ENCODE results near the gene KCNK5.

KCNK5 gene

GRCh38 chr6:39215640-39216158, 13.6 kb downstream of the KCNK5 start:
- DNase-seq (ENCODE audit: low read depth in 2 of 2), result no peak

DNA sequence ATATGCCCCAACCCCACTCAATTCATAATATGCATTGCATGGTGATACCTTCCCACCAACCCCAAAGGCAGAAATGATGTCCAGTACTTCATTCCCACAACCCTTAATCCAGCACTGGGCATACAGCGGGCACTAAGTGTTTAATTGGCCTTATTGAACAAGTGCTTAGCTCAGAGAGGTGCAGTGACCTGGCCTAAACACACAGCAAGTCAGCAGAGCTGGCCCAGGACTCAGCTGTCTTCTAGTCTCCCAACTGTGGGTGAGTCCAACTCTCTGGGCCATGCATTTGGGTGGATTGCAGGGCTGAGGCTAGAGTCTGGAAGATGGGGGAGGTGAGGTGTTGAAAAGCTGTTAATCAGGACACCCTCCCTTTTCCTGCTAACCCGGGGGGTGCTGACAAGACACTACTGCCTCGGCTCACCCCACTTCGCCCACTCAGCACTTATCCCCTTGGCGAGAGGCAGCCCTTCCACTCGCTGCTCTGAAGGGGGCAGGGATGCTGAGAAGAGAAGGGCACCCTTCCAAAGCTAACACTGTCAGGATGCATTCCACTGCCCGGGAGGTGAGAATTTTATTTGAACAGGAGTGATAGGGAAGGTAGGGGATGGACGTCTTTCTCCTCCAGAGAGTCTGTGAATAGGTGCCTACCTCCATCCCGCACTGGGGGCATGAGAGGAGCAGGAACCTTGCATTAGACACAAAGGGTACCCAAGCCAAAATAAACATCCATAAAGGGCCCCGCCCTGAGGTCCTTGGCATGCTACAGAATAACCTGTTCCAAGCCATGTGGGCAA, 14.2 kb downstream of the KCNK5 start:
- no peak for DNase-seq (ENCODE audit: low read depth in 2 of 2)

- DNase-seq (ENCODE audit: low read depth in 2 of 2), result no peak
These were observed 15.0 kb downstream of the KCNK5 start for GRCh38 chr6:39214120-39214813.

- DNase-seq (ENCODE audit: low read depth in 2 of 2), result no peak
These were observed 15.9 kb downstream of the KCNK5 start for GRCh38 chr6:39213195-39213920.

DNA sequence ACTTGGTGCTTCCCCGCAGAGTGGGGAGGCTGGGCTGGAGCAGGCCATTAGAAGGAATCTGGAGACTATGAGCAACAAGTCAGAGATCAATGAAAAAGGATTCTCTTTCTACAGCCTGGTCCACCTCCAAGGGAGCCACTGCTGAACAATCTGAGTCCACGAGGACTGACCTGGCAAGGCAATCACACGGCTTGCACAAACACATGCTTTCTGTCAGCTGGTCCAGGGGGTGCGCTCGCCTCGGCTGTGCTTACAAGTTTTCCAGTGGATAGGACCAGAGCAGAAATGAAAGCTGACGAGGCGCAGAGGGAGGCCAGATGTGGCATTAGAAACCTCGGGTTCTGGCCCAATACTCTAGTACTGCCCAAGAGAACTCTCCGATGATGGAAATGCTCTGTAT, 18.1 kb downstream of the KCNK5 start:
- DNase-seq (ENCODE audit: low read depth in 2 of 2), result no peak

DNA sequence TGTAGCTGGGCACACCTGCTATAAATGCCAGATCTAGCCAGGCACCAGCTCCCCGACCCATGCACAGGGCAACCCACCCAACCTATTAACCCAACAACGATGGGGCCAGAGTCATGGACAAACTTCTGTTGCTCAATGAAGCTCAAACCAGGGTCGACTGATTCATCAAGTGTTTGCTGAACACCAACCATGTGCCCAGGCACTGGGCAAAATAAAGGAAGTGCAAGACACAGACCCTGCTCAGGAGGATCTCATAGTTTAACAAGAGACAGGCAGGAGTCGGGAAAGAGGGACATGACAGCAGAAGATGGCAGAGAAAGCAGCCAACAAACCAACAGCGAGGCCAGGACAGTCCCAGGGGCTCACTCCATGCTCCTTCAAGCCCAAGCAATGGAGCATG, 18.8 kb downstream of the KCNK5 start:
- no peak for DNase-seq (ENCODE audit: low read depth in 2 of 2)

DNA sequence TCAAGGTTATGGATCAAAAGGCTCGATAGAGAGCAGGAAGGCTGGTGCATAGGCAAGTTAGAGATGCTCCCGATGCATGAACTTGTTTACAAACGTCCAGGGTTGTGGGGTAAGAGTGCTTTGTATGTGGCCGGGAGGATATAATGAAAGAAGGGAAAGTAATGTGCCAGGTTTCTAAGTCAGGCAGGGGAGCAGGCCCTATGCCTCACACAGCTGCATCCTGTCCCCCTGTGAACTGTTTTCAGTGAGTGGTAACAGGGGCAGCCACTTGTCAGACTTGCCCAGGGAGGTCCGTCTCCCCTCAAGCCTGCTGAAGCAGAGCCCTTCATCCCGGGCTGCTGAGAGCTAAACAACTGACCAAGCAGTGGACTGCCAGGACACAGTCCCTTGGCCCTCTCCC, 19.4 kb downstream of the KCNK5 start:
- no peak for DNase-seq (ENCODE audit: low read depth in 2 of 2)

DNA sequence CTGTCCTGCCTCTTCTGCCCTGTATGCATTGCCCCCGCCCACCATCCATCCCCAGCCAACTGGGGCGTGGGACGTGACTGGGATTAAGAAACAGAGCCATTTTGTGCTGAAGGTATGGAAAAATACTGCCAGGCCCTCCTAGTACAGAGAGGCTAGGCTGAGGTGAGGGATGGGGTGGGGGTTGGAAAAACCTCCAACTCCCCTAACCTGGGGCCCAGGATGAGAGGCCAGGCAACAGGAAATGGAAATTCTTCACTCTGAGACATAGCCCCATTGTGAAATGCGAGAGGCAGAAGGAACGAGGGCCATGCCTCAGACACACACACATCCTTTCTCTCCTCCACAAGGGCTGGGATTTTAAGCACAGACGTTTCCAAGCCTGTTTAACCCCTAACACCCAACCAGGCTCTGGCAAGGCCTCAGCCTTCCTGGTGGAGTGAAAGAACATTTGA, 19.9 kb downstream of the KCNK5 start:
- DNase-seq (ENCODE audit: low read depth in 2 of 2), result no peak

GRCh38 chr6:39208223-39208739, 21.0 kb downstream of the KCNK5 start:
- DNase-seq (ENCODE audit: low read depth in 2 of 2), result no peak

- no peak for DNase-seq (ENCODE audit: low read depth in 2 of 2)
These were observed 21.7 kb downstream of the KCNK5 start for GRCh38 chr6:39207416-39208222.

- DNase-seq (ENCODE audit: low read depth in 2 of 2), result no peak
These were observed 23.0 kb downstream of the KCNK5 start for GRCh38 chr6:39206250-39206721.

GRCh38 chr6:39204646-39205244, 24.5 kb downstream of the KCNK5 start:
- DNase-seq (ENCODE audit: low read depth in 2 of 2), result no peak

GRCh38 chr6:39204160-39204495, 25.1 kb downstream of the KCNK5 start:
- DNase-seq (ENCODE audit: low read depth in 2 of 2), result no peak

GRCh38 chr6:39203436-39204159, 25.7 kb downstream of the KCNK5 start:
- no peak for DNase-seq (ENCODE audit: low read depth in 2 of 2)

GRCh38 chr6:39202166-39202565, 27.1 kb downstream of the KCNK5 start:
- no peak for DNase-seq (ENCODE audit: low read depth in 2 of 2)

DNA sequence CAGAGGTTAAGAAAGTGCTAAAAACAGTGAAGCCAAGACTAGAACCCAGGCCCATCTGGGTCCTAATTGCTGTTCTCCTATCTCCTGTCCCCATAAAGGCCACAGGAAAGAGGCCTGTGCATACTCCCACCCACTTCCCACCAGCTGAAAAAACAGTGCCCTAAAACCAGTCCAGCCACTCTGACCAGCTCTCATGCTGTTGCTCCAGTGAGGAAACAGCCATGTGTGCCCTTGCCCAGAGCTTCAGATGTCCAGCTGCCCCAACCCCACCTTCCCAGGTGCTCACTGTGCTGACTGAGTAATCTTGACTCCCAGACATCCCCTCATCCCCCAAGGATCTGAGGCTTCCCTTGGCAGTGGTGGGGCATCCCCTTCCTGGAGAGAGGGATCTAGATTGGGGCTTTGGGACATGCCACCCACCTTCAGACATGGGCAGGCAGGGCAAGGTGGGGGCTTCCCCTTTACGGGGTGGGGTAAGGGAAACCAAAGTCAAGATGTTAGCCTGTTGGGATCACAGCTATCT, 28.7 kb downstream of the KCNK5 start:
- no peak for DNase-seq (ENCODE audit: low read depth in 2 of 2)

- no peak for DNase-seq (ENCODE audit: low read depth in 2 of 2)
These were observed 29.3 kb downstream of the KCNK5 start for GRCh38 chr6:39199976-39200375.

GRCh38 chr6:39199231-39199940, 29.9 kb downstream of the KCNK5 start:
- no peak for DNase-seq (ENCODE audit: low read depth in 2 of 2)

DNA sequence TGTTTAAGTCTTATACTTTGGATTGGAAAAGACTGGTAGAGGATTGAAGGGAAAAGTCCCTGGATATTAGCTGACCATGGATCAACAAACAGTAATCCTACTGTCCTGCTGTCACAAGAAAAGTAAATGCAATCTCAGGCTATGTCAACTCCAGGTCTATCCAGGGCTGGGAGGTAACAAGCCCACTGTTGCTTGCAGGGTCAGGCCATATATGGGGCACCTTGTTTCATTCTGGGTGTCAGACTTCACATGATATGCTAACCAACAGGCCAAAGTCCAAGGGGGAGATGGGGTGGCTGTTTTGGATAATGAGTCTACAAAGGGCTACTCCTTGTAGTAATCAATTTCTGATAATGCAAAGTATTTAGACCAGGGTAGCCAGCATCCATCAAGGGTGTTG, 30.7 kb downstream of the KCNK5 start:
- no peak for DNase-seq (ENCODE audit: low read depth in 2 of 2)

All from stimulated activated CD4-positive, alpha-beta T cell treated with anti-CD3 and anti-CD28 coated beads, Interleukin-1b, Interleukin-23, amount 100 ng/mL, for 4 hours (primary cell).